Bronchial epithelial cell (primary cell): ENCODE results near the gene FBXL2. TPM values are rescaled to one million over a fixed set of nuclear protein-coding genes. Genes with fewer than 3 reads are reported as not detected.
"Not testable (repeated sequence)": the region's sequence is repeated elsewhere in the genome, so short reads cannot be mapped to it uniquely, and the experiment has no call there.

ENCODE experiments used
- DNase-seq: peaks from one replicate; pipeline ENCODE4 v3.0.0-alpha.2; 2010; ENCODE audit warnings: low read depth
- FAIRE-seq: peaks from 2 replicates; lab custom pipeline; 2011; peaks lifted over from hg19 to GRCh38; lab: Jason Lieb, UNC
- H3K27me3 ChIP-seq: 2 replicates; pipeline ENCODE4 v1.5.1; 2011; ENCODE audit warnings: low read length; ENCODE audit not compliant: control insufficient read depth, insufficient read depth
- H3K36me3 ChIP-seq: 2 replicates; pipeline ENCODE4 v1.5.1; 2011; ENCODE audit warnings: low read length; ENCODE audit not compliant: control insufficient read depth, insufficient read depth
- H3K4me3 ChIP-seq: 2 replicates; pipeline ENCODE4 v1.5.1; 2011; ENCODE audit warnings: mild to moderate bottlenecking, low read depth, low read length, control low read depth
- total RNA-seq: library from RNA; depleted of rRNA; stranded (reverse); fragments of >200 nt; gene quantifications from 2 replicates; pipeline ENCODE4 v1.2.1, GENCODE V29; 2014
- TF ChIP-seq, protein P1 (sequence below): IDR thresholded peaks from 2 replicates; pipeline ENCODE4 v1.5.1; 2011; ENCODE audit warnings: mild to moderate bottlenecking, moderate library complexity, low read length, control low read depth, inconsistent platforms; ENCODE audit not compliant: insufficient read depth, severe bottlenecking

The FBXL2 gene
- total RNA-seq, 1 donor from 2014 or later: 13.4 TPM

DNA sequence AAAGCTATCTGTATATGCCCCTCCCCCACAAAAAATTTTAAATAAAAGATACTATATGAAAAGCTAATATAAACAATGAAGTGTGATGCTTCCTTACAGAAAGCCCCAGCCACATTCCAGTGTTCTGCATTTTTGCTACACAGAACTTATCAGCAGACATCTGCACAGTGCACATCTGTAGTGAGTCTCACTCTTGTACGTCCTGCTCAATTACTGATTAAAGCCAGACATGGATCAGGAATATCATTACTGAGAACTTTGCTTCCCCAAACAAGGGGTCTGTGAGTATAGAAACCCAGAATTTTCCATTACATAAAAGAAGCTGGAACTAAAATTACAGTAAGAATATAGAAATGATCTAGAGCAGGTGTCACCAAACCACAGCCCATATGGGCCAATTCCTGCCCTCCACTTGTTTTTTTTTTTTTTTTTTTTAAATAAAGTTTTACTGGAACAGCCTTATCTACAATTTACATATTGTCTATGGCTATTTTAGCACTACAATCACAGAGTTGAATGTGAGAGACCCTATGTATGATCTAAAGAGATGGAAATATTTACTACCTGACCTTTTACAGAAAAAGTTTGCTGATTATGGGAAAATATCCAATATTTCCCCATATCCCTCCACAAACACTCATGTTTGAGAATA, 117.3 kb downstream of the FBXL2 start:
- Histone ChIP-seq H3K27me3 (no peaks in the 10 kb centered on the region), H3K36me3 (peaks cover 26% of the 10 kb centered on the region), H3K4me3 (no peak overlapping the region)
- TF ChIP-seq, protein P1, sequence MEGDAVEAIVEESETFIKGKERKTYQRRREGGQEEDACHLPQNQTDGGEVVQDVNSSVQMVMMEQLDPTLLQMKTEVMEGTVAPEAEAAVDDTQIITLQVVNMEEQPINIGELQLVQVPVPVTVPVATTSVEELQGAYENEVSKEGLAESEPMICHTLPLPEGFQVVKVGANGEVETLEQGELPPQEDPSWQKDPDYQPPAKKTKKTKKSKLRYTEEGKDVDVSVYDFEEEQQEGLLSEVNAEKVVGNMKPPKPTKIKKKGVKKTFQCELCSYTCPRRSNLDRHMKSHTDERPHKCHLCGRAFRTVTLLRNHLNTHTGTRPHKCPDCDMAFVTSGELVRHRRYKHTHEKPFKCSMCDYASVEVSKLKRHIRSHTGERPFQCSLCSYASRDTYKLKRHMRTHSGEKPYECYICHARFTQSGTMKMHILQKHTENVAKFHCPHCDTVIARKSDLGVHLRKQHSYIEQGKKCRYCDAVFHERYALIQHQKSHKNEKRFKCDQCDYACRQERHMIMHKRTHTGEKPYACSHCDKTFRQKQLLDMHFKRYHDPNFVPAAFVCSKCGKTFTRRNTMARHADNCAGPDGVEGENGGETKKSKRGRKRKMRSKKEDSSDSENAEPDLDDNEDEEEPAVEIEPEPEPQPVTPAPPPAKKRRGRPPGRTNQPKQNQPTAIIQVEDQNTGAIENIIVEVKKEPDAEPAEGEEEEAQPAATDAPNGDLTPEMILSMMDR: no peak
- no peak for FAIRE-seq
- no peak for DNase-seq

DNA sequence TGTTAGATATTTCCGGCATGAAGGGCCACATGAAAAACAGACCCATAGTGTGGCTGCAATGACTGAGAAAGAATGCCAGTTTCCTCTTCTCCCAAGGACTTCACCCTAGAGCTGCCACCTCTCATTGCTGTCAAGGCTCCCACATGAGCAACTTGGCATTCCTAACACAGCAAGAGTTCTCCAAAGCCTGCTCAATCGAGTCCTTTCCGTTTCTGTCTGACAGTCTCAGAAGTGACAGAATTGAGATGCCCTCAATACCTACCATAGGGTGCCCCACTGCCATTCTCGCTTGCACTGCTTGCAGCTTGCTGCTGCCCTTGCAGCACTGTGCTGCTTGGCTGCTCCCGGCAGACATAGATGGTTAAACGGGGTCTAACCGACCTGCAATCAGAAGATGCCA, 118.7 kb downstream of the FBXL2 start:
- no peak for FAIRE-seq
- TF ChIP-seq, protein P1: no peak
- Histone ChIP-seq H3K27me3 (no peaks in the 10 kb centered on the region), H3K4me3 (no peak overlapping the region), H3K36me3 (peaks cover 23% of the 10 kb centered on the region)
- no peak for DNase-seq

DNA sequence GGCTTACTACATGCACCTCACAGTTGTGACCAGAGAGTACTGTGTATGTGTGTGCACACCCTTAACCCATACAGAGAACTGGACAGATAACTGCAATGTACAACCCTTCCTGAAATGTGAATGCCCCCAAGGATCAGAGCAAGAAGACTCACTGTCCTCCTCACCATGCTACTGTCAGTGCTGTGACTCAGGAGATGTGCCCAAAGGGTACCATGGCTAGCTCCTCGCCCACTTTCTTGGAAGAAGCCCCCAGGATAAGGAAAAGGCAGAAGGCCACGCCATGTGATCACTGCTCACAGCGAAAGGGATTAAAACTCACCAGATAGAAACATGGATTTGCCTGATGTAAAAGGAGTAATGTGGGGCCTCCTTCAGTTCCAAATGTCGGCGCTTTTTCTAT, 121.2 kb downstream of the FBXL2 start:
- Histone ChIP-seq H3K4me3 (no peak overlapping the region), H3K36me3 (peaks cover 30% of the 10 kb centered on the region), H3K27me3 (no peaks in the 10 kb centered on the region)
- TF ChIP-seq, protein P1: no peak
- FAIRE-seq: no peak
- no peak for DNase-seq

DNA sequence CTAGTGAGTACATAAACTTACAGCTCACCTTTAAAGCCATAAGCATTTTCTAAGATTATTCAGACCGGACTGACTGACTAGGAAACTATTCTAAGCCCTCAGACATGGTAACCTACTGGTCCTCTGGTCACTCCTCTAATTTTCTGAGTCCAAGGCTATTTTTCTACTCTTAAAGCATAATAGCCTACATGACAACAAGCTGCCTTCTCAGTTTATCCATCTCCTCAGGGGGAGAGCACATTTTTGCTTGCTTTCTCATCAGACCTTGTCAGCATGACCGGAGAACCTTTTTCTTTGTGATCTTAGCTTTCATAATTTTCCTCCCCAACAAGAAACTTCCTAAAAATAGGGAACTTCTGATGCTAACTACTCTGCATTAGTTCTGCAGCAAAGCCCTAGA, 124.5 kb downstream of the FBXL2 start:
- no peak for FAIRE-seq
- Histone ChIP-seq H3K36me3 (peaks cover 27% of the 10 kb centered on the region), H3K4me3 (no peak overlapping the region), H3K27me3 (no peaks in the 10 kb centered on the region)
- no peak for DNase-seq
- TF ChIP-seq, protein P1: no peak

DNA sequence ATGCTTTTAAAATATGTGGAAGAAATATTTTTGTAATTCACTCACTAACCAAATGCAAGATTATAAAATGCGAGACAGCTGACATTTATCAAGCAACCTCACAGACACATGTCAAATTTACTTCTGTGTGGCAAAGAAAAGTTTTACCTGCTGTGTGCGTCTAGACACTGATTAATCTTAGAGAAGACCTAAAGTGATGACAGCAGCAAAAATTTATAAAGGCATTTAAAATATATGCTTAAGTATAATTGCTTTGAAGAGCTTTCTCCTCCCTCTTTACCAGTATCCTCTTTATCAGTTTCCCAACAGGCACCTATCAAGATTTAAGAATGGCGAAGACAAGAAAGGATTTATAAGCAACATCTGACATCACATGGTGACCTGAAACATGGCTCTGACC, 125.7 kb downstream of the FBXL2 start:
- no peak overlapping the region for H3K4me3 ChIP-seq
- peaks cover 24% of the 10 kb centered on the region for H3K36me3 ChIP-seq
- TF ChIP-seq, protein P1: no peak
- FAIRE-seq (no peak), DNase-seq (no peak)
- H3K27me3 ChIP-seq: no peaks in the 10 kb centered on the region

DNA sequence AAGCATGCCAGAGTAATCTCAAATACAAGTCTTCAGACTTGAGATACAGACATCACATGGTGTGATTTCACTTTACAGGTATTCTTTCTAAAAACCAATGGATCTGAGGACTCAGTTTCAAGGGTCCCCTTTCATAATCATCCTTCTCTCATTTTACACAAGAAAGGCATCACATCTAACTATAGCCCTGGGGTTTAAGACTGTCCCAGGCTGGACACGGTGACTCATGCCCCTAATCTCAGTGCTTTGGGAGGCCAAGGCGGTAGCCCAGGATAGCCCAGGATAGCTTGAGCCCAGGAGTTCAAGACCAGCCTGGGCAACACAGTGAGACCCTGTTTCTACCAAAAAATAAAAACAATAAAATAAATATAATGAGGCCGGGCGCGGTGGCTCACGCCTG, 126.5 kb downstream of the FBXL2 start:
- H3K4me3 ChIP-seq: no peak overlapping the region
- H3K27me3 ChIP-seq: no peaks in the 10 kb centered on the region
- DNase-seq (no peak), FAIRE-seq (no peak)
- peaks cover 21% of the 10 kb centered on the region for H3K36me3 ChIP-seq
- TF ChIP-seq, protein P1: no peak

DNA sequence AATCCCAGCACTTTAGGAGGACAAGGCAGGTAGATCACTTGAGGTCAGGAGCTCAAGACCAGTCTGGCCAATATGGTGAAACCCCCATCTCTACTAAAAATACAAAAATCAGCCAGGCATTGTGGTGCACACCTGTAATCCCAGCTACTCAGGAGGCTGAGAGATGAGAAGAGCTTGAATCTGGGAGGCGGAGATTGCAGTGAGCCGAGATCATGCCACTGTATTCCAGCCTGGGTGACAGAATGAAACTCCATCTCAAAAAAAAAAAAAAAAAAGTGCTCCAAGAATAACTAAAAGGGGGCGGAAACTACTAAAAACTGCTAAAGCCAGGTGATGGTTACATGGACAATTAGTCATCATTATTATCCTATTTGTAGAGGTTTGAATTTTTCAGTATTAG, 133.6 kb downstream of the FBXL2 start:
- not testable (repeated sequence) for H3K27me3 ChIP-seq, H3K4me3 ChIP-seq, DNase-seq, H3K36me3 ChIP-seq, FAIRE-seq
